HepG2 (cell line): Measurements from ENCODE around the gene THADA.

Experiments used
- HMG20B ChIP-seq: conservative IDR thresholded peaks from 2 replicates; pipeline ENCODE4 v1.6.1; 2016; ENCODE audit warnings: missing genetic modification reagents, missing compliant biosample characterization
- MAFF ChIP-seq: IDR thresholded peaks from 2 replicates; pipeline ENCODE4 v1.6.1; 2011; ENCODE audit warnings: low read depth, low read length, improper control_type of control experiment
- POLR2AphosphoS5 ChIP-seq: IDR thresholded peaks from 2 replicates; pipeline ENCODE4 v1.6.1; 2012; ENCODE audit warnings: low read depth, low read length
- POLR2G ChIP-seq: fragments of 200-400 bp; formaldehyde crosslinking; IDR thresholded peaks from 2 replicates; pipeline ENCODE4 v1.6.1; 2018; ENCODE audit warnings: mild to moderate bottlenecking, low read depth, low read length, moderate library complexity
- SNAI1 ChIP-seq: sonication (generic); formaldehyde crosslinking; IDR thresholded peaks from 2 replicates; pipeline ENCODE4 v1.5.0; 2020; ENCODE audit warnings: mild to moderate bottlenecking, missing genetic modification reagents, borderline replicate concordance
- TCF12 ChIP-seq, 2 experiments: fragments of 450-650 bp in 1 of 2; sonication (generic) in 1 of 2; formaldehyde crosslinking in 1 of 2; IDR thresholded peaks; 2 replicates each; pipeline versions ENCODE4 v1.6.1 to v1.8.0; 2017 to 2022; ENCODE audit warnings: antibody characterized with exemption in 1 of 2, mild to moderate bottlenecking in 1 of 2, missing genetic modification reagents in 1 of 2, moderate library complexity in 1 of 2
- ZNF713 ChIP-seq: sonication (generic); formaldehyde crosslinking; IDR thresholded peaks from 2 replicates; pipeline ENCODE4 v1.4.0; 2020; ENCODE audit warnings: mild to moderate bottlenecking, missing genetic modification reagents
- ZSCAN25 ChIP-seq: sonication (generic); formaldehyde crosslinking; IDR thresholded peaks from 2 replicates; pipeline ENCODE4 v1.8.0; 2022; ENCODE audit warnings: mild to moderate bottlenecking, missing genetic modification reagents
- TF ChIP-seq, protein P1 (sequence below): sonication (generic); formaldehyde crosslinking; IDR thresholded peaks from 2 replicates; pipeline ENCODE4 v1.4.0; 2020; ENCODE audit warnings: missing genetic modification reagents

DNA sequence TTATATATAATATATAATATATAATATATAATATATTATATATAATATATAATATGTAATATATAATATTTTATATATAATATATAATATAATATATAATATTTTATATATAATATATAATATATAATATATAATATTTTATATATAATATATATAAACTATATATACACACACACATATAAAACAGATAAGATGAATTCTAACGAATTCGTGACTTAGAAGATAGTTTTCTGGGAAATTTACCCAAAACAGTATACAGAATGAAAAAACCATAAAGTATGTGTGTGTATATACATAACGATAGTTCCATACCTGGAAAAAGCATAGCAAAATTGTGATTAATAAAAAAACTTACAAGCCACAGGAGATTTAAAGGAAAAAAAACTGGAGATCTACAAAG lies 80.6 kb downstream of the THADA start:
- TF ChIP-seq ZNF713 (CRISPR knock-in tag) (no peak), ZSCAN25 (CRISPR knock-in tag) (no peak), MAFF (no peak), POLR2G (no peak), TCF12 (IDR thresholded peaks at IDR 0.05) (no peak), TCF12 (CRISPR knock-in tag; IDR thresholded peaks at IDR 0.05) (no peak), HMG20B (no peak), POLR2AphosphoS5 (no peak), SNAI1 (CRISPR knock-in tag) (no peak)
- TF ChIP-seq, protein P1, sequence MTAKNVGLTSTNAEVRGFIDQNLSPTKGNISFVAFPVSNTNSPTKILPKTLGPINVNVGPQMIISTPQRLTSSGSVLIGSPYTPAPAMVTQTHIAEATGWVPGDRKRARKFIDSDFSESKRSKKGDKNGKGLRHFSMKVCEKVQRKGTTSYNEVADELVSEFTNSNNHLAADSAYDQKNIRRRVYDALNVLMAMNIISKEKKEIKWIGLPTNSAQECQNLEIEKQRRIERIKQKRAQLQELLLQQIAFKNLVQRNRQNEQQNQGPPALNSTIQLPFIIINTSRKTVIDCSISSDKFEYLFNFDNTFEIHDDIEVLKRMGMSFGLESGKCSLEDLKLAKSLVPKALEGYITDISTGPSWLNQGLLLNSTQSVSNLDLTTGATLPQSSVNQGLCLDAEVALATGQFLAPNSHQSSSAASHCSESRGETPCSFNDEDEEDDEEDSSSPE (CRISPR knock-in tag) = no peak
